ENCODE measurements around the gene KANSL3.

KANSL3 gene

DNA sequence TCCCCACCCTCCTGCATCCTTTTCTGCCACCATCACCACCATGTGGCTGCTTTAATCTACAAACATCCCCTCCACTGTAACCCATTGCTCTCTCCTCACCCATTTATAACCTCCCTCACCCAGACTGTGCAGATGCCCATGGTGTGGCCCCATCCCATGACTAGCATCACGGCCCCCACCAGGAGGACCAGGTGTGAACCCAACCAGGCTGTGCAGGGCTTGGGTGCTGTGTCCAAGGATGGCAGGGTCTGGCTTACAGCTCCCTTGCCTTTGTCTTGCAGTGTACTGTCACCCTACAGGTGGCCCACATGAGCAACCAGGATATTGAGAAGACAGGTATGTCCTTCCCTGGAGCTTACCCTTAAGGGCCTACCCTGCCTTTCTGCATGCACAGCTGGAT, 11.2 kb upstream of the KANSL3 start:
- Histone ChIP-seq H3K27ac (ENCODE audit: low read length) (no peak overlapping the region), H3K9me3 (ENCODE audit: control insufficient read depth, low read depth, low read length) (no peaks in the 10 kb centered on the region), H3K27me3 (ENCODE audit: control insufficient read depth, insufficient read depth, low read length) (no peaks in the 10 kb centered on the region), H3K4me3 (ENCODE audit: low read length) (no peak overlapping the region), H3K4me1 (ENCODE audit: control insufficient read depth, low read depth, low read length) (no peaks in the 10 kb centered on the region), H3K9ac (ENCODE audit: low read length) (no peak overlapping the region), H3K36me3 (ENCODE audit: control insufficient read depth, low read depth, low read length) (no peaks in the 10 kb centered on the region)

GRCh38 chr2:96648306-96648930, 10.3 kb upstream of the KANSL3 start:
- Histone ChIP-seq H3K9ac (ENCODE audit: low read length) (no peak overlapping the region), H3K27me3 (ENCODE audit: control insufficient read depth, insufficient read depth, low read length) (no peaks in the 10 kb centered on the region), H3K4me1 (ENCODE audit: control insufficient read depth, low read depth, low read length) (no peaks in the 10 kb centered on the region), H3K4me3 (ENCODE audit: low read length) (no peak overlapping the region), H3K36me3 (ENCODE audit: control insufficient read depth, low read depth, low read length) (no peaks in the 10 kb centered on the region), H3K9me3 (ENCODE audit: control insufficient read depth, low read depth, low read length) (no peaks in the 10 kb centered on the region), H3K27ac (ENCODE audit: low read length) (no peak overlapping the region)

DNA sequence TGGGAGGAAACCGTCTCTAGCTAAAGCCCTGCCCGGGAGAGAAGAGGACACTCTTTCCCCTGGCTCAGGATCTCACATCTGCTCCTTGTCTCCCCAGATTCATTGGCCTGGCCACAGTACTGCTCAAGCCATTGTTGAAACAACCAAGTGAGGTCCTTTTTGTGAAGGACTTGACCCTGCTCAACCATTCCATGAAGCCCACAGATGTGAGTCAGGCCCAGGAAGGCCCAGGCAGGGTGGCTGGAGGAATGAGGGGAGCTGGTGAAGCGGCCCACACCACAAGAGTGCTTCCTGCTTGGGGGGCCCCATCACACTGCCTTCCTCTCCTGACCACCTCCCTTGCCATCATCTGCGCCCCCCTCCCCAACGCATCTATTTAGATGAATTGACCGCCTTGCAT, 9.6 kb upstream of the KANSL3 start:
- Histone ChIP-seq H3K27ac (ENCODE audit: low read length) (no peak overlapping the region), H3K4me1 (ENCODE audit: control insufficient read depth, low read depth, low read length) (no peaks in the 10 kb centered on the region), H3K9ac (ENCODE audit: low read length) (no peak overlapping the region), H3K9me3 (ENCODE audit: control insufficient read depth, low read depth, low read length) (no peaks in the 10 kb centered on the region), H3K36me3 (ENCODE audit: control insufficient read depth, low read depth, low read length) (no peaks in the 10 kb centered on the region), H3K4me3 (ENCODE audit: low read length) (no peak overlapping the region), H3K27me3 (ENCODE audit: control insufficient read depth, insufficient read depth, low read length) (no peaks in the 10 kb centered on the region)

DNA sequence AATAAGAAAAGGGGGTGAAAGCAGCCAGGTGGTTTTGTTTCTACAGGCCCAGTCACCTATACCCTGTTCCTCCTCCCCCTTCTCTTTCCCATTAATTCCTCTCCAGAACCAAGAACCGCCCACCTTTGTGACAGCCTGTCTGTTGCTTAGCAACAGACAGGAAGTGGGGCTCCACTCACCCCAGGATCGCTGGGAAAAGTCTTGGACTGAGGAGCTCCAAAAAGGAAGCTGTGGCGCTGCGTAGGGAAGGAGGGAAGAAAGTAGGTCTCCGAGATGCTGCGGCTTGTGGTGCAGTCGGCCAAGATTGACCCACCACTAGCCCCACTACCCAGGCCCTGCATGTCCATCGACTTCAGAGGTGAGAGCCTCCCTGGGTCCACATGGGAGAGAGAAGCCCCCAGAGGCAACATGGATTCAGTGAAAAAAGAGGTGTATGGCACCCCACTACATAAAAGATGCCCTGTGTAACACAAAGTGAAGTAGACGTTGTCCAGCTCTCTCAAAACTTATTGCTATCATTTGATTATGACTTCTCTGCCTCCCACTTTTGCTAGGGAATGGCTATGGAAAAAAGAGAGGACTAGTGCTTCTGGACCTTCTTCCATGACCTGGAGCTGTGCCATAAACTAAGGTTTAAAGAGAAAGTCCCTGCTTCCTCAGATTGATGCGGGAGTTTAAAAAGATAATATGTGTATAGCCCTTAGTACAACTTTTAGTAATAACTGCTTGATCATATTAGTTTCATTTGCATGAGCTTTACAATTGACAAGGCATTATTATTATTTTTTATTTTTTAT, 4.7 kb upstream of the KANSL3 start, which contains the start of gene FER1L5:
Gene FER1L5 (plus strand): TSS at position 201 of the 797 bp plus-strand sequence. CDS start 73 bp downstream, at position 274.
- H3K4me3 ChIP-seq (ENCODE audit: low read length), result peak within 1 kb of the TSS; percentile 49
- peak within 1 kb of the TSS; percentile 16 for H3K9ac ChIP-seq (ENCODE audit: low read length)

DNA sequence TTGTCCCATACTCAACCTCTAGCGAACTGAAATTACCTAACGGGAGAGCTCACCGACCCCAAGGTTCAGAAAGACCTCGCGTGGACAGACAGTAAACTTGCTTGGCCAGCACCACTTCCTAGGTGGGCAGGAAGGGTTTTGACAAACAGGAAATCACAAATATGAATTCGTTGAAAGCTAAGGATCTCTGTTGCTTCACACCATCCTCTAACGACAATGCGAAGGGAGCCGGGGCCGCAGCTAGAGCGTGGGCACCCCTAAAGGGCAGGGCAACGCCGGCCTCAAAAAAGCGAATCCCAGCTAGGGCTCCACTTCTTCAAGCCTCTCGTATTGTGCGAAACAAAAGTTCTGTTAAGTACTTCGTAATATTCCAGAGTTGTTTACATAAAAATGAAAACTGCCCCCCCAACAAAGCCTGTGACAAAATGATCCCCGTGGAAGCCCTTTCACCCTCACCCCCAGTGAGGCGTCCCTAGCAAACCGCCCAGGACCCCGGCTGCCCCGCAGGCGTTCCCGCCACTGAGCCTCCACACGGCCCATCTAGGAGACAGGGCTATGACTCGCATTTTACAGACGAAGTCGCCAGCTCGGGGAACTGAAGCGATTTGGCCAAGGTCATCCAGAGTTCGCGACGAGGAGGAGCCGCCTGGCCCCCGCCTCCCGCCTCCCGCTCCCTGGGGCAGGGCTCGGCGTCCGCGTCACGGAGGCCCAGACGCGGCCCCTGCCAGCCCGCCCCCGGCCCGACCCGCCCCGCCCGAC, 548 bp downstream of the KANSL3 start:
- Histone ChIP-seq H3K9ac (ENCODE audit: low read length) (peak overlapping the region; percentile 68), H3K36me3 (ENCODE audit: control insufficient read depth, low read depth, low read length) (peaks cover 16% of the 10 kb centered on the region), H3K4me3 (ENCODE audit: low read length) (peak overlapping the region; percentile 82), H3K9me3 (ENCODE audit: control insufficient read depth, low read depth, low read length) (no peaks in the 10 kb centered on the region), H3K4me1 (ENCODE audit: control insufficient read depth, low read depth, low read length) (peaks cover 3% of the 10 kb centered on the region), H3K27ac (ENCODE audit: low read length) (no peak overlapping the region), H3K27me3 (ENCODE audit: control insufficient read depth, insufficient read depth, low read length) (no peaks in the 10 kb centered on the region)

More for the DNA sequence above, 4.7 kb upstream of the KANSL3 start, which contains the start of gene FER1L5:
- no peaks in the 10 kb centered on the region for H3K36me3 ChIP-seq (ENCODE audit: control insufficient read depth, low read depth, low read length)
- H3K4me1 ChIP-seq (ENCODE audit: control insufficient read depth, low read depth, low read length), result peaks cover 3% of the 10 kb centered on the region
- no peak within 1 kb of the TSS for H3K27ac ChIP-seq (ENCODE audit: low read length)
- no peaks in the 10 kb centered on the region for H3K9me3 ChIP-seq (ENCODE audit: control insufficient read depth, low read depth, low read length)
- H3K27me3 ChIP-seq (ENCODE audit: control insufficient read depth, insufficient read depth, low read length), result no peaks in the 10 kb centered on the region

- Histone ChIP-seq H3K27me3 (ENCODE audit: control insufficient read depth, insufficient read depth, low read length) (no peaks in the 10 kb centered on the region), H3K9ac (ENCODE audit: low read length) (peak overlapping the region; percentile 68), H3K9me3 (ENCODE audit: control insufficient read depth, low read depth, low read length) (no peaks in the 10 kb centered on the region), H3K4me3 (ENCODE audit: low read length) (peak overlapping the region; percentile 82), H3K36me3 (ENCODE audit: control insufficient read depth, low read depth, low read length) (peaks cover 16% of the 10 kb centered on the region), H3K27ac (ENCODE audit: low read length) (no peak overlapping the region), H3K4me1 (ENCODE audit: control insufficient read depth, low read depth, low read length) (no peaks in the 10 kb centered on the region)
Measured at GRCh38 chr2:96636551-96637171, 1.5 kb downstream of the KANSL3 start.

- no peak overlapping the region for H3K9ac ChIP-seq (ENCODE audit: low read length)
- no peaks in the 10 kb centered on the region for H3K4me1 ChIP-seq (ENCODE audit: control insufficient read depth, low read depth, low read length)
- peaks cover 36% of the 10 kb centered on the region for H3K36me3 ChIP-seq (ENCODE audit: control insufficient read depth, low read depth, low read length)
- H3K9me3 ChIP-seq (ENCODE audit: control insufficient read depth, low read depth, low read length), result no peaks in the 10 kb centered on the region
- no peak overlapping the region for H3K4me3 ChIP-seq (ENCODE audit: low read length)
- no peaks in the 10 kb centered on the region for H3K27me3 ChIP-seq (ENCODE audit: control insufficient read depth, insufficient read depth, low read length)
- no peak overlapping the region for H3K27ac ChIP-seq (ENCODE audit: low read length)
Measured at GRCh38 chr2:96633641-96634040, 4.5 kb downstream of the KANSL3 start.

DNA sequence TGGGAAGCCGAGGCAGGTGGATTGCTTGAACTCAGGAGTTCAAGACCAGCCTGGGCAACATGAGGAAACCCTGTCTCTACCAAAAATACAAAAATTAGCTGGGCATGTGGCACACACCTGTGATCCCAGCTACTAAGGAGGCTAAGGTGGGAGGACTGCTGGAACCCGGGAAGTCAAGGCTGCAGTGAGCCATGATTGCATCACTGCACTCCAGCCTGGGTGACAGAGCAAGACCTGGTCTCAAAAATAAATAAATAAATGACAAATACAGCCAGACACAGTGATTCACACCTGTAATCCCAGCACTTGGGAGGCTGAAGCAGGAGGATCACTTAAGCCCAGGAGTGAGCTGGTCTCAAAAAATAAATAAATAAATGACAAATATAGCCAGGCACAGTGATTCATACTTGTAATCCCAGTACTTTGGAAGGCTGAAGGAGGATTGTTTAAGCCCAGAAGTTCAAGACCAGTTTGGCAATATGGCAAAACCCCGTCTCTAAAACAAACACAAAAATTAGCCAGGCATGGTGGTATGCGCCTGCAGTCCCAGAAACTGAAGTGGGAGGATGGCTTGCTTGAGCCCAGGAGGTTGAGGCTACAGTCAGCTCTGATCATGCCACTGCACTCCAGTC, 6.2 kb downstream of the KANSL3 start:
- peaks cover 46% of the 10 kb centered on the region for H3K36me3 ChIP-seq (ENCODE audit: control insufficient read depth, low read depth, low read length)
- H3K9ac ChIP-seq (ENCODE audit: low read length), result no peak overlapping the region
- H3K4me1 ChIP-seq (ENCODE audit: control insufficient read depth, low read depth, low read length), result no peaks in the 10 kb centered on the region
- H3K4me3 ChIP-seq (ENCODE audit: low read length), result no peak overlapping the region
- H3K27me3 ChIP-seq (ENCODE audit: control insufficient read depth, insufficient read depth, low read length), result no peaks in the 10 kb centered on the region
- H3K27ac ChIP-seq (ENCODE audit: low read length), result no peak overlapping the region
- no peaks in the 10 kb centered on the region for H3K9me3 ChIP-seq (ENCODE audit: control insufficient read depth, low read depth, low read length)

DNA sequence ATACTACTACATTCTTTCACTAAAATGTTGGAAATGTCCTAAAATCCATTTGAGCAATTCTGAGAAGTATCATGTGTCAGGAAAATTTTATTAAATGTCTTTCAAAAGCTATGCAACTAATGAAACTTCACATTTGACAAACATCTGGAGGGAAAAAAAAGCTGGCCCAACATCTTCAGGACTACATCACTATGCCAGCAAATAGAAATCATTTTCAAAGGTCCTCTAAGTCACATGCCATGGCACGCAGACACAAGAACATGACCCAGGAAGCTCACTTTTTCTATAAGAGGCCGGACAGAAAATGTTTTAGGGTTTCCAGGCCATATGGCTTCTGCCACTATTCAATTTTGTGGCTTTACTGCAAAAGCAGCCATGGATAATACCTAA, 11.6 kb downstream of the KANSL3 start:
- Histone ChIP-seq H3K9ac (ENCODE audit: low read length) (no peak overlapping the region), H3K4me1 (ENCODE audit: control insufficient read depth, low read depth, low read length) (no peaks in the 10 kb centered on the region), H3K36me3 (ENCODE audit: control insufficient read depth, low read depth, low read length) (peaks cover 39% of the 10 kb centered on the region), H3K27me3 (ENCODE audit: control insufficient read depth, insufficient read depth, low read length) (no peaks in the 10 kb centered on the region), H3K9me3 (ENCODE audit: control insufficient read depth, low read depth, low read length) (no peaks in the 10 kb centered on the region), H3K4me3 (ENCODE audit: low read length) (no peak overlapping the region), H3K27ac (ENCODE audit: low read length) (no peak overlapping the region)

GRCh38 chr2:96625571-96626552, 12.2 kb downstream of the KANSL3 start:
- H3K9me3 ChIP-seq (ENCODE audit: control insufficient read depth, low read depth, low read length), result no peaks in the 10 kb centered on the region
- H3K4me1 ChIP-seq (ENCODE audit: control insufficient read depth, low read depth, low read length), result no peaks in the 10 kb centered on the region
- H3K4me3 ChIP-seq (ENCODE audit: low read length), result no peak overlapping the region
- H3K9ac ChIP-seq (ENCODE audit: low read length), result no peak overlapping the region
- no peaks in the 10 kb centered on the region for H3K27me3 ChIP-seq (ENCODE audit: control insufficient read depth, insufficient read depth, low read length)
- no peak overlapping the region for H3K27ac ChIP-seq (ENCODE audit: low read length)
- peaks cover 32% of the 10 kb centered on the region for H3K36me3 ChIP-seq (ENCODE audit: control insufficient read depth, low read depth, low read length)

Measured in iPS-18a (cell line).